Measurements from ENCODE around the gene PLSCR4. TPM values are rescaled to one million over a fixed set of nuclear protein-coding genes. Genes with fewer than 3 reads are reported as not detected.

The PLSCR4 gene
- total RNA-seq, 1 donor from 2014 or later: 3.6 TPM

- TF ChIP-seq CTCF (IDR thresholded peaks at IDR 0.05; ENCODE audit: insufficient read depth, low read length, poor library complexity, severe bottlenecking): no peak
- DNase-seq (ENCODE audit: low read depth): no peak
- no peaks in the 10 kb centered on the region for H3K36me3 ChIP-seq (ENCODE audit: control insufficient read depth, insufficient read depth, low read length)
- H3K27me3 ChIP-seq (ENCODE audit: control insufficient read depth, insufficient read depth, low read length): no peaks in the 10 kb centered on the region
- H3K4me3 ChIP-seq (ENCODE audit: low read depth, low read length): no peak overlapping the region
Observed at GRCh38 chr3:146271180-146271579, 20.3 kb upstream of the PLSCR4 start.

GRCh38 chr3:146269271-146269670, 18.4 kb upstream of the PLSCR4 start:
- H3K36me3 ChIP-seq (ENCODE audit: control insufficient read depth, insufficient read depth, low read length): no peaks in the 10 kb centered on the region
- no peak overlapping the region for H3K4me3 ChIP-seq (ENCODE audit: low read depth, low read length)
- no peaks in the 10 kb centered on the region for H3K27me3 ChIP-seq (ENCODE audit: control insufficient read depth, insufficient read depth, low read length)
- no peak for DNase-seq (ENCODE audit: low read depth)
- no peak for TF ChIP-seq CTCF (IDR thresholded peaks at IDR 0.05; ENCODE audit: insufficient read depth, low read length, poor library complexity, severe bottlenecking)

GRCh38 chr3:146268535-146269219, 17.8 kb upstream of the PLSCR4 start:
- H3K36me3 ChIP-seq (ENCODE audit: control insufficient read depth, insufficient read depth, low read length): no peaks in the 10 kb centered on the region
- H3K4me3 ChIP-seq (ENCODE audit: low read depth, low read length): no peak overlapping the region
- no peak for DNase-seq (ENCODE audit: low read depth)

GRCh38 chr3:146265720-146266119, 14.8 kb upstream of the PLSCR4 start:
- Histone ChIP-seq H3K36me3 (ENCODE audit: control insufficient read depth, insufficient read depth, low read length) (no peaks in the 10 kb centered on the region), H3K27me3 (ENCODE audit: control insufficient read depth, insufficient read depth, low read length) (no peaks in the 10 kb centered on the region), H3K4me3 (ENCODE audit: low read depth, low read length) (no peak overlapping the region)
- DNase-seq (ENCODE audit: low read depth): no peak
- TF ChIP-seq CTCF (IDR thresholded peaks at IDR 0.05; ENCODE audit: insufficient read depth, low read length, poor library complexity, severe bottlenecking): no peak

More at GRCh38 chr3:146268535-146269219, 17.8 kb upstream of the PLSCR4 start:
- H3K27me3 ChIP-seq (ENCODE audit: control insufficient read depth, insufficient read depth, low read length): no peaks in the 10 kb centered on the region
- TF ChIP-seq CTCF (IDR thresholded peaks at IDR 0.05; ENCODE audit: insufficient read depth, low read length, poor library complexity, severe bottlenecking): no peak

- no peaks in the 10 kb centered on the region for H3K27me3 ChIP-seq (ENCODE audit: control insufficient read depth, insufficient read depth, low read length)
- DNase-seq (ENCODE audit: low read depth): no peak
- no peaks in the 10 kb centered on the region for H3K36me3 ChIP-seq (ENCODE audit: control insufficient read depth, insufficient read depth, low read length)
- no peak for TF ChIP-seq CTCF (IDR thresholded peaks at IDR 0.05; ENCODE audit: insufficient read depth, low read length, poor library complexity, severe bottlenecking)
- H3K4me3 ChIP-seq (ENCODE audit: low read depth, low read length): no peak overlapping the region
Observed at GRCh38 chr3:146262371-146263110, 11.6 kb upstream of the PLSCR4 start.
